GM12878 (cell line): ENCODE data around the gene MN1. TPM values are rescaled to one million over a fixed set of nuclear protein-coding genes. Genes with fewer than 3 reads are reported as not detected.

Source experiments
- ATAC-seq: fragments of 200-7000 bp; cut with Tn5 transposase; 3 replicates; pipeline ENCODE4 v1.9.1; 2020; ENCODE audit warnings: mild to moderate bottlenecking, moderate library complexity
- BruUV-seq: library from RNA; stranded (reverse); fragments of 400-500 nt; replicated peaks from 2 replicates; lab custom pipeline; 2021; lab: Mats Ljungman, UMichigan
- CTCF ChIA-PET: fragments of 300-600 bp; sonication (Branson Sonifier 250); formaldehyde crosslinking; extraction: SDS; loops from one replicate; lab custom pipeline; 2021; ENCODE audit warnings: inconsistent platforms; lab: Yijun Ruan, JAX
- POLR2A ChIA-PET: fragments of 350-600 bp; formaldehyde crosslinking; extraction: SDS; loops from one replicate; lab custom pipeline; 2021; ENCODE audit warnings: inconsistent platforms; lab: Charles Lee
- RAD21 ChIA-PET: fragments of 300-600 bp; sonication (Branson Sonifier 250); formaldehyde crosslinking; loops from one replicate; lab custom pipeline; 2023; ENCODE audit warnings: antibody characterized with exemption; ENCODE audit not compliant: unreplicated experiment; lab: Charles Lee
- SMC1A ChIA-PET: fragments of 300-600 bp; sonication (Branson Sonifier 250); formaldehyde crosslinking; loops from one replicate; lab custom pipeline; 2023; ENCODE audit not compliant: unreplicated experiment, uncharacterized antibody; lab: Charles Lee
- DNase-seq: peaks from one replicate; pipeline ENCODE4 v3.0.0-alpha.2; 2011; ENCODE audit warnings: low read depth, low spot score
- FAIRE-seq: peaks from 3 replicates; lab custom pipeline; 2011; peaks lifted over from hg19 to GRCh38; lab: Jason Lieb, UNC
- H2AFZ ChIP-seq: 2 replicates; pipeline ENCODE4 v1.6.0; 2011; ENCODE audit warnings: low read depth, low read length, control low read depth; ENCODE audit not compliant: control insufficient read depth
- H3K27ac ChIP-seq: 2 replicates; pipeline ENCODE4 v1.5.1; 2011; ENCODE audit warnings: control low read depth; ENCODE audit not compliant: control insufficient read depth, insufficient read depth
- H3K27me3 ChIP-seq, 2 experiments: replicated peaks in 1 of 2; 2 replicates each; pipeline versions ENCODE4 v1.6.0 to v1.6.1; 2011; ENCODE audit warnings: low read length in 1 of 2; ENCODE audit not compliant: control insufficient read depth in 2 of 2, insufficient read depth in 2 of 2
- H3K36me3 ChIP-seq, 2 experiments: 2 replicates each; pipeline ENCODE4 v1.5.1; 2011; ENCODE audit warnings: low read length in 1 of 2; ENCODE audit not compliant: control insufficient read depth in 2 of 2, insufficient read depth in 2 of 2
- H3K4me1 ChIP-seq: 2 replicates; pipeline ENCODE4 v1.6.1; 2011; ENCODE audit warnings: mild to moderate bottlenecking, low read length, moderate library complexity, mixed read lengths; ENCODE audit not compliant: control insufficient read depth, insufficient read depth
- H3K4me2 ChIP-seq: 2 replicates; pipeline ENCODE4 v1.6.0; 2011; ENCODE audit warnings: control low read depth; ENCODE audit not compliant: control insufficient read depth, insufficient read depth
- H3K4me3 ChIP-seq: fragments of 200-600 bp; sonication (generic); 2 replicates; pipeline ENCODE4 v1.5.1; 2016
- H3K79me2 ChIP-seq: 2 replicates; pipeline ENCODE4 v1.6.0; 2011; ENCODE audit warnings: low read length; ENCODE audit not compliant: control insufficient read depth, insufficient read depth
- H3K9ac ChIP-seq: 2 replicates; pipeline ENCODE4 v1.8.0; 2011; ENCODE audit warnings: low read length, control low read depth, mixed read lengths; ENCODE audit not compliant: control insufficient read depth, insufficient read depth
- H3K9me3 ChIP-seq: replicated peaks from 3 replicates; pipeline ENCODE4 v1.5.1; 2011; ENCODE audit warnings: mild to moderate bottlenecking, low read length; ENCODE audit not compliant: control insufficient read depth, insufficient read depth
- H4K20me1 ChIP-seq: 2 replicates; pipeline ENCODE4 v1.6.0; 2011; ENCODE audit not compliant: control insufficient read depth, insufficient read depth
- ATF7 ChIP-seq: fragments of 450-650 bp; IDR thresholded peaks from 2 replicates; pipeline ENCODE4 v1.6.1; 2016; ENCODE audit warnings: low read depth, mild to moderate bottlenecking
- CHD4 ChIP-seq: fragments of 200-600 bp; sonication (generic); IDR thresholded peaks from 2 replicates; pipeline ENCODE4 v1.6.1; 2016; ENCODE audit warnings: mild to moderate bottlenecking
- CUX1 ChIP-seq: IDR thresholded peaks from 2 replicates; pipeline ENCODE4 v1.6.1; 2012; ENCODE audit warnings: improper control_type of control experiment, low read depth, low read length; ENCODE audit not compliant: insufficient replicate concordance
- E4F1 ChIP-seq: fragments of 450-650 bp; IDR thresholded peaks from 2 replicates; pipeline ENCODE4 v1.6.1; 2018; ENCODE audit warnings: borderline replicate concordance, mild to moderate bottlenecking; ENCODE audit not compliant: partially characterized antibody
- ETV6 ChIP-seq, 2 experiments: fragments of 450-650 bp in 1 of 2; IDR thresholded peaks in 1 of 2; conservative IDR thresholded peaks in 1 of 2; 2 replicates each; pipeline ENCODE4 v1.6.1; 2014; ENCODE audit warnings: antibody characterized with exemption in 1 of 2, borderline replicate concordance in 1 of 2, low read depth in 1 of 2, mild to moderate bottlenecking in 1 of 2, moderate library complexity in 1 of 2
- KLF5 ChIP-seq: fragments of 450-650 bp; IDR thresholded peaks from 2 replicates; pipeline ENCODE4 v1.6.1; 2014; ENCODE audit warnings: mild to moderate bottlenecking; ENCODE audit not compliant: partially characterized antibody
- NR2C1 ChIP-seq: fragments of 450-650 bp; IDR thresholded peaks from 2 replicates; pipeline ENCODE4 v1.6.1; 2017; ENCODE audit warnings: antibody characterized with exemption, mild to moderate bottlenecking, moderate library complexity
- PAX5 ChIP-seq: IDR thresholded peaks from 2 replicates; pipeline ENCODE4 v1.6.1; 2011; ENCODE audit warnings: low read depth, low read length, borderline replicate concordance
- POLR2AphosphoS5 ChIP-seq: IDR thresholded peaks from 2 replicates; pipeline ENCODE4 v1.6.1; 2011; ENCODE audit warnings: mild to moderate bottlenecking, low read length, inconsistent platforms
- RAD51 ChIP-seq: fragments of 450-650 bp; IDR thresholded peaks from 2 replicates; pipeline ENCODE4 v1.6.1; 2016; ENCODE audit warnings: moderate library complexity, mild to moderate bottlenecking, inconsistent platforms
- SIX5 ChIP-seq: IDR thresholded peaks from 2 replicates; pipeline ENCODE4 v1.6.1; 2011; ENCODE audit warnings: mild to moderate bottlenecking, low read depth, low read length, moderate library complexity; ENCODE audit not compliant: severe bottlenecking
- SMARCA5 ChIP-seq: fragments of 450-650 bp; IDR thresholded peaks from 2 replicates; pipeline ENCODE4 v1.6.1; 2017; ENCODE audit warnings: mild to moderate bottlenecking
- YBX1 ChIP-seq: fragments of 450-650 bp; IDR thresholded peaks from 2 replicates; pipeline ENCODE4 v1.6.1; 2016; ENCODE audit warnings: antibody characterized with exemption
- ZBTB40 ChIP-seq: fragments of 450-650 bp; IDR thresholded peaks from 2 replicates; pipeline ENCODE4 v1.6.1; 2016; ENCODE audit warnings: mild to moderate bottlenecking, moderate library complexity, borderline replicate concordance
- WGBS: methylation state at CpG from one replicate; pipeline ENCODE4 v1.1.6; 2016; ENCODE audit warnings: low lambda C conversion rate; ENCODE audit not compliant: insufficient replicate concordance, insufficient coverage; ENCODE audit errors: missing lambda C conversion rate; 5-methylcytosine and 5-hydroxymethylcytosine counted together
- in situ Hi-C: fragments of 300-500 bp; cut with MboI; formaldehyde crosslinking; loops from 9 replicates; pipeline ENCODE4 v1.14.3; 2018; ENCODE audit warnings: mixed read lengths
- intact Hi-C: fragments of 100-400 bp; cut with micrococcal nuclease; formaldehyde crosslinking; loops from one replicate; pipeline ENCODE4 v1.14.2; 2022; ENCODE audit not compliant: unreplicated experiment
- polyA plus RNA-seq, 11 experiments: library from polyadenylated mRNA; depleted of rRNA in 4 of 11; unstranded in 6 of 11; stranded (reverse) in 5 of 11; fragments of >200 nt; fragmentation: Nextera tagmentation in 4 of 11; fragmentation: Illumina TruSeq in 1 of 11; extraction: Ambion mirVana in 4 of 11; extraction: Trizol in 1 of 11; gene quantifications; 1 replicate in 1 of 11; 2 replicates in 10 of 11; pipeline versions ENCODE4 v1.2.1 to v1.2.3, GENCODE V29; 2011 to 2016; ENCODE audit warnings: inconsistent platforms in 2 of 11, missing spikeins in 2 of 11, low read depth in 1 of 11
- total RNA-seq, 4 experiments: library from RNA; depleted of rRNA in 3 of 4; stranded (reverse); fragments of >200 nt in 3 of 4; fragmentation: Illumina TruSeq in 1 of 4; extraction: Trizol in 1 of 4; gene quantifications; 2 replicates each; pipeline versions ENCODE4 v1.2.1 to v1.2.3, GENCODE V29; 2013 to 2021

The MN1 gene
- total and polyA plus RNA-seq, 10 of the 15 experiments (the other 5 are each of a cell fraction or from before 2014, with no cell fraction given), result under 0.01 to 0.24 (median 0.03) TPM; not detected in 3

GRCh38 chr22:27845644-27846043, 44.1 kb upstream of the MN1 start:
- no peak for DNase-seq
- Histone ChIP-seq H3K9ac (no peak overlapping the region), H3K4me1 (no peaks in the 10 kb centered on the region), H3K36me3 (peaks cover 4 to 12% of the 10 kb centered on the region in 2 experiments), H3K27ac (no peak overlapping the region), H3K4me3 (no peak overlapping the region), H4K20me1 (no peaks in the 10 kb centered on the region), H2AFZ (no peak overlapping the region), H3K79me2 (no peaks in the 10 kb centered on the region), H3K4me2 (no peak overlapping the region), H3K9me3 (no peaks in the 10 kb centered on the region), H3K27me3 (no peaks in the 10 kb centered on the region)
- ChIA-PET RAD21 (no interaction called here), SMC1A (no interaction called here), POLR2A (no interaction called here), CTCF (no interaction called here)
- FAIRE-seq, result no peak
- TF ChIP-seq SMARCA5 (no peak), PAX5 (no peak), CUX1 (no peak), ETV6 (conservative IDR thresholded peaks at IDR 0.05 in 1 of 2, IDR thresholded peaks at IDR 0.05 in 1 of 2; ENCODE audit: borderline replicate concordance in 1 of 2, low read depth in 1 of 2) (no peak), ATF7 (no peak), RAD51 (no peak), NR2C1 (no peak), CHD4 (no peak), E4F1 (no peak), ZBTB40 (no peak), YBX1 (no peak), POLR2AphosphoS5 (no peak), SIX5 (no peak), KLF5 (no peak)
- in situ Hi-C loops, result no loop called here
- ATAC-seq, result no peak
- WGBS, result 95% methylated on average over 7 of the region's 7 CpGs
- intact Hi-C loops, result no loop called here
- BruUV-seq, result no TSS peak
